OCI-LY1 (cell line): ENCODE measurements around the gene MPRIP.
"Not testable (repeated sequence)": the region's sequence is repeated elsewhere in the genome, so short reads cannot be mapped to it uniquely, and the experiment has no call there.

Experiments used
- H2AFZ ChIP-seq: fragments of 200-600 bp; sonication (generic), shearing (Covaris generic); 2 replicates; pipeline ENCODE4 v1.6.0; 2014; ENCODE audit warnings: antibody characterized with exemption, mild to moderate bottlenecking, low read length
- H3F3A ChIP-seq: fragments of 200-600 bp; sonication (generic), shearing (Covaris generic); 2 replicates; pipeline ENCODE4 v1.6.0; 2014; ENCODE audit warnings: mild to moderate bottlenecking, antibody characterized with exemption, low read length, moderate library complexity; ENCODE audit not compliant: insufficient read depth
- H3K27ac ChIP-seq: fragments of 200-600 bp; sonication (generic); 2 replicates; pipeline ENCODE4 v1.5.1; 2014; ENCODE audit warnings: low read length, mixed run types, mild to moderate bottlenecking, low read depth; ENCODE audit not compliant: poor library complexity, severe bottlenecking
- H3K27me3 ChIP-seq: fragments of 200-600 bp; sonication (generic); 2 replicates; pipeline ENCODE4 v1.6.0; 2014; ENCODE audit warnings: antibody characterized with exemption, mild to moderate bottlenecking, low read length, moderate library complexity; ENCODE audit not compliant: insufficient read depth
- H3K36me3 ChIP-seq: fragments of 200-600 bp; sonication (generic); 2 replicates; pipeline ENCODE4 v1.6.1; 2014; ENCODE audit warnings: mild to moderate bottlenecking, antibody characterized with exemption, low read length, moderate library complexity, mixed read lengths; ENCODE audit not compliant: insufficient read depth
- H3K4me1 ChIP-seq: fragments of 200-600 bp; sonication (generic); 2 replicates; pipeline ENCODE4 v1.5.1; 2014; ENCODE audit warnings: mild to moderate bottlenecking, low read length, moderate library complexity; ENCODE audit not compliant: insufficient read depth, severe bottlenecking
- H3K4me2 ChIP-seq: fragments of 200-600 bp; sonication (generic), shearing (Covaris generic); 2 replicates; pipeline ENCODE4 v1.6.1; 2014; ENCODE audit warnings: low read length
- H3K4me3 ChIP-seq: fragments of 200-600 bp; sonication (generic); 2 replicates; pipeline ENCODE4 v1.5.1; 2014; ENCODE audit warnings: low read length, low read depth, mild to moderate bottlenecking, mixed read lengths; ENCODE audit not compliant: poor library complexity, severe bottlenecking
- H3K79me2 ChIP-seq: fragments of 200-600 bp; shearing (Covaris generic); 2 replicates; pipeline ENCODE4 v1.6.1; 2016; ENCODE audit warnings: mixed run types, low read length, mixed read lengths; ENCODE audit not compliant: insufficient read depth
- H3K9ac ChIP-seq: fragments of 200-600 bp; sonication (generic), shearing (Covaris generic); 2 replicates; pipeline ENCODE4 v1.6.1; 2014; ENCODE audit warnings: mild to moderate bottlenecking, low read length, mixed read lengths
- H3K9me2 ChIP-seq: fragments of 200-600 bp; sonication (generic), shearing (Covaris generic); 2 replicates; pipeline ENCODE4 v1.6.1; 2014; ENCODE audit warnings: low read depth, mild to moderate bottlenecking, low read length, mixed read lengths
- H3K9me3 ChIP-seq: fragments of 200-600 bp; shearing (Covaris generic); 2 replicates; pipeline ENCODE4 v1.6.1; 2014; ENCODE audit warnings: low read length, mixed read lengths
- H4K20me1 ChIP-seq: fragments of 200-600 bp; sonication (generic), shearing (Covaris generic); 2 replicates; pipeline ENCODE4 v1.6.0; 2016; ENCODE audit warnings: mild to moderate bottlenecking, low read length; ENCODE audit not compliant: insufficient read depth
- EZH2 ChIP-seq: fragments of 200-600 bp; sonication (generic), shearing (Covaris generic); IDR thresholded peaks from 2 replicates; pipeline ENCODE4 v1.8.0; 2017; ENCODE audit warnings: borderline replicate concordance, mixed run types, mild to moderate bottlenecking, antibody characterized with exemption, low read length, moderate library complexity, mixed read lengths
- TF ChIP-seq, protein P1 (sequence below): fragments of 200-600 bp; sonication (generic), shearing (Covaris generic); IDR thresholded peaks from 2 replicates; pipeline ENCODE4 v1.5.1; 2017; ENCODE audit warnings: mild to moderate bottlenecking, antibody characterized with exemption, low read length, moderate library complexity, mixed read lengths

Gene MPRIP

DNA sequence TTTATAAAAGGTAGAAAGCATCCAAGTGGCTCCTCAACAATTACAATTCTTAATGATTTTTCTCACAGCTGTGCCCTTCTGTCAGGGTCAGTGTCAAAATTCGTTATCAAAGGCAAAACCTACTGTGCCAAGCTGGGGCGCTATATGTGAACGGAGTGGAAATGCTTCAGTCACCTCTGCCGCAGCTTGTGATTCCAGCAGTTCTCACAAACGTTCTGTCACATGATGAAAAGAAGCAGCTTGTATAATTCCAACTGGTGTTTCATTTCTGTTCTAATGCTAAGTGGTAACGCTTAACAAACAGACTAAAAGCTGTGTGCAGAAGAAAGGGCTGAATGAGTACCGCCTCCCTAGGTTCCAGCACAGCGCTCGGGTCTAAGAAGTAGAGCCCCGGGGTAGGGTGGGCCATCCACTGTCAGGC lies 149.7 kb downstream of the MPRIP start:
- H3K27me3 ChIP-seq: no peaks in the 10 kb centered on the region
- peaks cover 7% of the 10 kb centered on the region; the same call in 1 of the 2 replicates for H3F3A ChIP-seq
- no peaks in the 10 kb centered on the region for H3K79me2 ChIP-seq
- peaks cover 20% of the 10 kb centered on the region for H3K36me3 ChIP-seq
- no peak overlapping the region for H2AFZ ChIP-seq
- no peaks in the 10 kb centered on the region for H3K9me2 ChIP-seq
- peaks cover 16% of the 10 kb centered on the region for H3K4me1 ChIP-seq
- TF ChIP-seq, protein P1, sequence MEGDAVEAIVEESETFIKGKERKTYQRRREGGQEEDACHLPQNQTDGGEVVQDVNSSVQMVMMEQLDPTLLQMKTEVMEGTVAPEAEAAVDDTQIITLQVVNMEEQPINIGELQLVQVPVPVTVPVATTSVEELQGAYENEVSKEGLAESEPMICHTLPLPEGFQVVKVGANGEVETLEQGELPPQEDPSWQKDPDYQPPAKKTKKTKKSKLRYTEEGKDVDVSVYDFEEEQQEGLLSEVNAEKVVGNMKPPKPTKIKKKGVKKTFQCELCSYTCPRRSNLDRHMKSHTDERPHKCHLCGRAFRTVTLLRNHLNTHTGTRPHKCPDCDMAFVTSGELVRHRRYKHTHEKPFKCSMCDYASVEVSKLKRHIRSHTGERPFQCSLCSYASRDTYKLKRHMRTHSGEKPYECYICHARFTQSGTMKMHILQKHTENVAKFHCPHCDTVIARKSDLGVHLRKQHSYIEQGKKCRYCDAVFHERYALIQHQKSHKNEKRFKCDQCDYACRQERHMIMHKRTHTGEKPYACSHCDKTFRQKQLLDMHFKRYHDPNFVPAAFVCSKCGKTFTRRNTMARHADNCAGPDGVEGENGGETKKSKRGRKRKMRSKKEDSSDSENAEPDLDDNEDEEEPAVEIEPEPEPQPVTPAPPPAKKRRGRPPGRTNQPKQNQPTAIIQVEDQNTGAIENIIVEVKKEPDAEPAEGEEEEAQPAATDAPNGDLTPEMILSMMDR: no peak
- TF ChIP-seq EZH2: no peak
- H3K9me3 ChIP-seq: no peaks in the 10 kb centered on the region
- H3K27ac ChIP-seq: no peak overlapping the region
- no peaks in the 10 kb centered on the region for H4K20me1 ChIP-seq
- no peak overlapping the region for H3K4me3 ChIP-seq
- no peak overlapping the region for H3K9ac ChIP-seq
- no peak overlapping the region for H3K4me2 ChIP-seq

DNA sequence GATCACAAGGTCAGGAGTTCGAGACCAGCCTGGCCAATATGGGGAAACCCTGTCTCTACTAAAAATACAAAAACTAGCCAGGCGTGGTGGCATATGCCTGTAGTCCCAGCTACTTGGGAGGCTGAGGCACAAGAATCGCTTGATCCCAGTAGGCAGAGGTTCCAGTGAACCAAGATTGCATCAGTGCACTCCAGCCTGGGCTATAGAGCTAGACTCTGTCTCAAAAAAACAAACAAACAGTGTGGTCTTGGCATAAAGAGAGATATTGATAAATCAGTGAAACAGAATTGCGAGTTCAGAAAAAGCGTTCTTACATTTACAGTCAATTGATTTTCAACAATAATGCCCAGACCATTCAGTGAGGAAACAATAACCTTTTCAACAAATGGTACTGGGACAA lies 153.2 kb downstream of the MPRIP start:
- not testable (repeated sequence) for H3K9ac ChIP-seq, H4K20me1 ChIP-seq, H2AFZ ChIP-seq, H3K36me3 ChIP-seq, H3K27me3 ChIP-seq, H3K4me3 ChIP-seq, H3K27ac ChIP-seq, H3F3A ChIP-seq, H3K9me3 ChIP-seq, H3K4me2 ChIP-seq, H3K9me2 ChIP-seq, H3K79me2 ChIP-seq
- peaks cover 16% of the 10 kb centered on the region for H3K4me1 ChIP-seq

GRCh38 chr17:17196776-17197175 lies 154.5 kb downstream of the MPRIP start:
- Histone ChIP-seq H3K9me3 (no peaks in the 10 kb centered on the region), H3K27ac (no peak overlapping the region), H3K9ac (no peak overlapping the region), H3K4me2 (no peak overlapping the region), H3K4me1 (peaks cover 9% of the 10 kb centered on the region), H3K27me3 (no peaks in the 10 kb centered on the region), H3F3A (0 out of 2 replicates have a peak, but pooled peaks cover 3% of the 10 kb centered on the region), H3K36me3 (peaks cover 20% of the 10 kb centered on the region), H3K79me2 (no peaks in the 10 kb centered on the region), H4K20me1 (no peaks in the 10 kb centered on the region), H2AFZ (no peak overlapping the region), H3K4me3 (no peak overlapping the region), H3K9me2 (no peaks in the 10 kb centered on the region)
- TF ChIP-seq, protein P1: no peak
- TF ChIP-seq EZH2: no peak

DNA sequence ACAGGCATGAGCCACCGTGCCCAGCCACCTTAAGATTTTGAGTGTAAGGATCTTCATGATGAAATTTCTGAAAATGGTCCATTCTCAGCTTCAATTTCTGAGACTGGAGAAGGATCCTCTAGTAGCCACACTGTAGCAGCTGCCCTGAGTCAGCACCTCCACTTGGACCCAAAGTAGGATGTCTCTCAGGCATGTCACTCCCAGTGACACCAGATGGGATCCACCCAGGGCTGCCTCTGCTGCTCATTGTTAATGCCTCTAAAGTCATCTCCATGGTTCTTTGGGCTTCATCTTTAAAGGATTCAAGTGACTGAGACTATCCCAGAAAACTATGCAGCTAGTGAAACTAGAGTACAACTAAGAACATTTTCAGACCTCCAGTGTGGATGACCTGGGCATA lies 156.0 kb downstream of the MPRIP start:
- no peak for TF ChIP-seq EZH2
- TF ChIP-seq, protein P1: no peak
- no peak overlapping the region for H3K4me2 ChIP-seq
- H3K79me2 ChIP-seq: no peaks in the 10 kb centered on the region
- no peak overlapping the region for H2AFZ ChIP-seq
- peaks cover 33% of the 10 kb centered on the region for H3K36me3 ChIP-seq
- H4K20me1 ChIP-seq: no peaks in the 10 kb centered on the region
- H3F3A ChIP-seq: 0 out of 2 replicates have a peak, but pooled peaks cover 3% of the 10 kb centered on the region
- no peak overlapping the region for H3K4me3 ChIP-seq
- H3K27ac ChIP-seq: no peak overlapping the region
- H3K27me3 ChIP-seq: no peaks in the 10 kb centered on the region
- H3K9me2 ChIP-seq: no peaks in the 10 kb centered on the region
- H3K9me3 ChIP-seq: no peaks in the 10 kb centered on the region
- no peak overlapping the region for H3K9ac ChIP-seq
- H3K4me1 ChIP-seq: no peaks in the 10 kb centered on the region
